Tibial nerve (tissue), 4 donors: Measurements from ENCODE around the gene GPRC6A. TPM values are rescaled to one million over a fixed set of nuclear protein-coding genes. Genes with fewer than 3 reads are reported as not detected.

ENCODE experiments used
- DNase-seq, 2 donors: peaks; one replicate each; pipeline ENCODE4 v3.0.0-alpha.2; 2019; ENCODE audit warnings: low spot score in 2 of 2
- H3K27ac ChIP-seq, 4 donors: fragments of 200-600 bp; sonication (generic) in 3 of 4; one replicate each; pipeline ENCODE4 v1.5.1; 2017 to 2019; ENCODE audit warnings: mild to moderate bottlenecking in 1 of 4
- H3K27me3 ChIP-seq, 2 donors: fragments of 200-600 bp; sonication (generic) in 1 of 2; one replicate each; pipeline versions ENCODE4 v1.5.1 to v1.6.0; 2017 to 2019
- H3K36me3 ChIP-seq, 3 donors: fragments of 200-600 bp; sonication (generic); one replicate each; pipeline ENCODE4 v1.5.1; 2018 to 2019
- H3K4me1 ChIP-seq, 4 donors: fragments of 200-600 bp; sonication (generic) in 3 of 4; one replicate each; pipeline ENCODE4 v1.5.1; 2017 to 2019
- H3K4me3 ChIP-seq, 4 donors: fragments of 200-600 bp; sonication (generic) in 3 of 4; one replicate each; pipeline ENCODE4 v1.5.1; 2017 to 2019; ENCODE audit warnings: mild to moderate bottlenecking in 1 of 4, moderate library complexity in 1 of 4
- H3K9me3 ChIP-seq, 4 donors: fragments of 200-600 bp; sonication (generic) in 3 of 4; one replicate each; pipeline ENCODE4 v1.5.1; 2017 to 2019
- CTCF ChIP-seq, 5 experiments: fragments of 200-600 bp in 3 of 5; fragments of 450-650 bp in 2 of 5; sonication (generic) in 3 of 5; IDR thresholded peaks; one replicate each; pipeline ENCODE4 v1.5.1; 2016 to 2019; ENCODE audit warnings: antibody characterized with exemption in 5 of 5, mild to moderate bottlenecking in 3 of 5, moderate library complexity in 2 of 5
- EP300 ChIP-seq, 2 donors: sonication (generic); formaldehyde crosslinking; IDR thresholded peaks; one replicate each; pipeline ENCODE4 v1.6.1; 2017; ENCODE audit warnings: antibody characterized with exemption in 2 of 2, mild to moderate bottlenecking in 1 of 2
- POLR2A ChIP-seq, 2 donors: fragments of 450-650 bp; IDR thresholded peaks; one replicate each; pipeline ENCODE4 v1.6.1; 2017; ENCODE audit warnings: antibody characterized with exemption in 2 of 2, mild to moderate bottlenecking in 2 of 2, moderate library complexity in 2 of 2
- WGBS, 2 donors: methylation state at CpG; one replicate each; pipeline ENCODE4 v1.1.5; 2018; 5-methylcytosine and 5-hydroxymethylcytosine counted together
- total RNA-seq, 4 donors: library from RNA; depleted of rRNA; stranded (reverse); fragments of >200 nt; gene quantifications; one replicate each; pipeline ENCODE4 v1.1.0, GENCODE V29; 2016

GPRC6A gene
- total RNA-seq, 4 donors from 2014 or later = not detected

- H3K36me3 ChIP-seq = no peaks in the 10 kb centered on the region
- TF ChIP-seq POLR2A (IDR thresholded peaks at IDR 0.05) = no peak
- no peak for TF ChIP-seq CTCF (IDR thresholded peaks at IDR 0.05)
- no peak for TF ChIP-seq EP300 (IDR thresholded peaks at IDR 0.05)
- H3K4me3 ChIP-seq = no peak overlapping the region
- 77 to 78% methylated on average over 5 of the region's 5 CpGs for WGBS, 2 donors
- H3K27me3 ChIP-seq = peaks cover 0 to 22% of the 10 kb centered on the region in 2 donors
- peaks cover 0 to 38% (median 0%) of the 10 kb centered on the region in 4 donors for H3K4me1 ChIP-seq
- no peaks in the 10 kb centered on the region for H3K9me3 ChIP-seq
- DNase-seq = no peak
- H3K27ac ChIP-seq = no peak overlapping the region
Measured at GRCh38 chr6:116766506-116767176, 62.2 kb downstream of the GPRC6A start.

- TF ChIP-seq CTCF (IDR thresholded peaks at IDR 0.05) = no peak
- no peak for TF ChIP-seq POLR2A (IDR thresholded peaks at IDR 0.05)
- TF ChIP-seq EP300 (IDR thresholded peaks at IDR 0.05) = no peak
- DNase-seq = peak; percentile 42 to 53
- Histone ChIP-seq H3K4me1 (peaks cover 0 to 38% (median 0%) of the 10 kb centered on the region in 4 donors), H3K9me3 (no peaks in the 10 kb centered on the region), H3K27ac (peak within 1 kb of the TSS in 2 of 4 donors; percentile 42 to 65), H3K36me3 (no peaks in the 10 kb centered on the region), H3K27me3 (peaks cover 0 to 22% of the 10 kb centered on the region in 2 donors), H3K4me3 (peak within 1 kb of the TSS; percentile 38 to 64 (median 42))
- WGBS, 2 donors = 1 to 6% methylated on average over 13 to 43 of the region's 89 CpGs
Measured at GRCh38 chr6:116764961-116765841, 63.7 kb downstream of the GPRC6A start, which contains the start of gene FAM162B. FAM162B (minus strand) TSS chr6:116765719; CDS start chr6:116765576, 143 bp downstream.

- no peak for DNase-seq
- Histone ChIP-seq H3K27me3 (peaks cover 0 to 22% of the 10 kb centered on the region in 2 donors), H3K36me3 (no peaks in the 10 kb centered on the region), H3K4me1 (peaks cover 0 to 38% (median 0%) of the 10 kb centered on the region in 4 donors), H3K9me3 (no peaks in the 10 kb centered on the region), H3K27ac (peak overlapping the region in 1 of 4 donors; percentile 65), H3K4me3 (peak overlapping the region; percentile 38 to 64 (median 42))
- no peak for TF ChIP-seq CTCF (IDR thresholded peaks at IDR 0.05)
- no peak for TF ChIP-seq EP300 (IDR thresholded peaks at IDR 0.05)
- no peak for TF ChIP-seq POLR2A (IDR thresholded peaks at IDR 0.05)
- WGBS, 2 donors = 27 to 33% methylated on average over 19 of the region's 19 CpGs
Measured at GRCh38 chr6:116764629-116764960, 64.3 kb downstream of the GPRC6A start.

GRCh38 chr6:116763906-116764628 lies 64.8 kb downstream of the GPRC6A start:
- WGBS, 2 donors = 70 to 79% methylated on average over 11 of the region's 11 CpGs
- Histone ChIP-seq H3K4me3 (peak overlapping the region in 3 of 4 donors; percentile 40 to 64 (median 44)), H3K27me3 (peaks cover 0 to 22% of the 10 kb centered on the region in 2 donors), H3K9me3 (no peaks in the 10 kb centered on the region), H3K36me3 (no peaks in the 10 kb centered on the region), H3K4me1 (peaks cover 0 to 38% (median 0%) of the 10 kb centered on the region in 4 donors), H3K27ac (peak overlapping the region in 1 of 4 donors; percentile 65)
- TF ChIP-seq CTCF (IDR thresholded peaks at IDR 0.05) = no peak
- no peak for TF ChIP-seq EP300 (IDR thresholded peaks at IDR 0.05)
- no peak for TF ChIP-seq POLR2A (IDR thresholded peaks at IDR 0.05)
- DNase-seq = no peak
